Lower leg skin (tissue), 3 donors: Measurements from ENCODE around the gene KRT16.

ENCODE experiments used
- POLR2A ChIP-seq, 2 donors: fragments of 450-650 bp; IDR thresholded peaks; one replicate each; pipeline ENCODE4 v1.6.1; 2016 to 2017; ENCODE audit warnings: antibody characterized with exemption in 2 of 2, mild to moderate bottlenecking in 1 of 2, moderate library complexity in 1 of 2
- TF ChIP-seq, protein P1 (sequence below), 3 donors: fragments of 450-650 bp; IDR thresholded peaks; one replicate each; pipeline ENCODE4 v1.5.1; 2016; ENCODE audit warnings: antibody characterized with exemption in 3 of 3, mild to moderate bottlenecking in 3 of 3, moderate library complexity in 2 of 3

DNA sequence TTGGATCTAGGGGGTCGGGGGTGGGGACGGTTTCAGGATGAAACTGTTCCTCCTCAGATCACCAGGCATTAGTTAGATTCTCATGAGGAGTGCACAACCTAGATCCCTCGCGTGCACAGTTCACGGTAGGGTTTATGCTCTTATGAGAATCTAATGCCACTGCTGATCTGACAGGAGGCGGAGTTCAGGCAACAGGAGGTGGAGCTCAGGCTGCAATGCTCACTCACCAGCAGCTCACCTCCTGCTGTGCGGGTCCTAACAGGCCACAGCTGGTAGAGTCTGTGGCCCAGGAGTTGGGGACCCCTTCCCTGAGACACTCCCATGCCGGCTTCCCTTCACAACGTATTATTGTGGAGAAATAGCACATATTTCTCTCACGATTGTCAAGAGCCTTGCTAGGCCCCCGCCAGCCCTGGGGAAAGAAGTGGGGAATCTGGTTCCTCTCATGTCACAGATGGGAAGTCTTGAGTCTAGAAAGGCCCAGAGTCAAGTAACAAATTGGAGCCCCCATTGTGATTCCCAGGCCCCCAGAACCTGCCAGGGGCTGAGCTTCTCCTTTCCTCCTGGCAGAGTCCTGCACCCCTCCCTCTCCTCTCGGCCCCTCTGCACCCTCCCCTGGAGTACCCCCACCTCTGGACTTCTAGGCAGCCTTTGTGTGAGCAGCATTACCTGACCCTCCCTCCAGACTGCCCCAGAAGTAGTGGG, 19.8 kb downstream of the KRT16 start:
- TF ChIP-seq, protein P1, sequence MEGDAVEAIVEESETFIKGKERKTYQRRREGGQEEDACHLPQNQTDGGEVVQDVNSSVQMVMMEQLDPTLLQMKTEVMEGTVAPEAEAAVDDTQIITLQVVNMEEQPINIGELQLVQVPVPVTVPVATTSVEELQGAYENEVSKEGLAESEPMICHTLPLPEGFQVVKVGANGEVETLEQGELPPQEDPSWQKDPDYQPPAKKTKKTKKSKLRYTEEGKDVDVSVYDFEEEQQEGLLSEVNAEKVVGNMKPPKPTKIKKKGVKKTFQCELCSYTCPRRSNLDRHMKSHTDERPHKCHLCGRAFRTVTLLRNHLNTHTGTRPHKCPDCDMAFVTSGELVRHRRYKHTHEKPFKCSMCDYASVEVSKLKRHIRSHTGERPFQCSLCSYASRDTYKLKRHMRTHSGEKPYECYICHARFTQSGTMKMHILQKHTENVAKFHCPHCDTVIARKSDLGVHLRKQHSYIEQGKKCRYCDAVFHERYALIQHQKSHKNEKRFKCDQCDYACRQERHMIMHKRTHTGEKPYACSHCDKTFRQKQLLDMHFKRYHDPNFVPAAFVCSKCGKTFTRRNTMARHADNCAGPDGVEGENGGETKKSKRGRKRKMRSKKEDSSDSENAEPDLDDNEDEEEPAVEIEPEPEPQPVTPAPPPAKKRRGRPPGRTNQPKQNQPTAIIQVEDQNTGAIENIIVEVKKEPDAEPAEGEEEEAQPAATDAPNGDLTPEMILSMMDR (IDR thresholded peaks at IDR 0.05): no peak
- no peak for TF ChIP-seq POLR2A (IDR thresholded peaks at IDR 0.05)
